ENCODE results near the gene CDK5RAP2. TPM values are rescaled to one million over a fixed set of nuclear protein-coding genes. Genes with fewer than 3 reads are reported as not detected.

CDK5RAP2 gene
- total RNA-seq, 1 experiment from 2014 or later: 56.4 TPM

DNA sequence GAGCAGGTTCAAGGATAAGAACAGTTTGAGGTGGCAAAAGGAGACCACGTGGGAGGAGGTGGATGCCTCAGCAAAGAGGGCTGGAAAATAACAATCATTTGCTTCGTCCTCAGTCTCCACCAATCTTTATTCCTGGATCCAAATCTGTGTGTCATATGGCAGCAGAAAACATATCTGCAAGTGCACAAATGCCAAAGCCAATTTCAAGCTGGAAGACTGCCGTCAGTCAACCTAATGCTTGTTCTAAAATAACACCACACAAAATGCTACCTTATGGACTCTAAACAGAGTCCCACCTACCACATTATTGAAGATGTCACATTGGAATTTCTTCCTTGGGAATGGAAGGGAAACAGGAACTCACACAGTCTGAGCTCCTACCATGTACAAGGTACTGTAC is 129.1 kb downstream of the CDK5RAP2 start:
- Histone ChIP-seq H3K14ac (ENCODE audit: insufficient read depth, low read length) (no peak overlapping the region), H4K20me1 (ENCODE audit: control insufficient read depth, insufficient read depth, insufficient read length) (no peaks in the 10 kb centered on the region), H3K4me2 (ENCODE audit: insufficient read depth, insufficient read length, low read length) (no peak overlapping the region), H3K79me1 (ENCODE audit: insufficient read depth, low read depth, low read length, poor library complexity, severe bottlenecking) (no peaks in the 10 kb centered on the region), H3K79me2 (ENCODE audit: insufficient read depth, low read length) (no peaks in the 10 kb centered on the region), H2BK20ac (ENCODE audit: low read depth, low read length, poor library complexity, severe bottlenecking) (no peak overlapping the region), H3K4ac (ENCODE audit: low read depth, low read length) (no peak overlapping the region), H4K8ac (replicated peaks; ENCODE audit: insufficient read length, low read depth, low read length) (no peak overlapping the region), H3K9me3 (ENCODE audit: control insufficient read depth, low read depth, low read length) (no peaks in the 10 kb centered on the region), H4K91ac (ENCODE audit: insufficient read length, low read depth, low read length) (no peak overlapping the region), H3K4me1 (ENCODE audit: insufficient read depth, low read length) (no peaks in the 10 kb centered on the region), H2BK12ac (ENCODE audit: insufficient read length, low read depth, low read length) (no peak overlapping the region), H3K23me2 (ENCODE audit: insufficient read length, low read depth, low read length, poor library complexity, severe bottlenecking) (no peaks in the 10 kb centered on the region), H2AFZ (ENCODE audit: low read length) (no peak overlapping the region), H3K23ac (ENCODE audit: insufficient read length, low read depth, low read length) (no peak overlapping the region), H3K56ac (ENCODE audit: insufficient read length, low read depth, low read length) (no peak overlapping the region), H2BK120ac (ENCODE audit: low read depth, low read length, poor library complexity, severe bottlenecking) (no peak overlapping the region), H3T11ph (ENCODE audit: low read length) (no peak overlapping the region), H2BK5ac (ENCODE audit: insufficient read length, low read length) (no peak overlapping the region), H2AK5ac (ENCODE audit: insufficient read length, low read length) (no peak overlapping the region), H2BK15ac (ENCODE audit: low read depth, low read length) (no peak overlapping the region), H3K27me3 (ENCODE audit: insufficient read depth, low read length) (no peaks in the 10 kb centered on the region), H3K18ac (ENCODE audit: insufficient read length, low read depth, low read length) (no peak overlapping the region), H3K27ac (ENCODE audit: insufficient read length, low read depth, low read length) (no peak overlapping the region), H4K5ac (ENCODE audit: insufficient read length, low read depth, low read length) (no peak overlapping the region), H3K9ac (ENCODE audit: extremely low read depth, insufficient read length, low read length) (no peak overlapping the region)
- no peaks in the 10 kb centered on the region for H3K9me3 Mint-ChIP-seq
- DNase-seq: no peak
- TF ChIP-seq, protein P1, sequence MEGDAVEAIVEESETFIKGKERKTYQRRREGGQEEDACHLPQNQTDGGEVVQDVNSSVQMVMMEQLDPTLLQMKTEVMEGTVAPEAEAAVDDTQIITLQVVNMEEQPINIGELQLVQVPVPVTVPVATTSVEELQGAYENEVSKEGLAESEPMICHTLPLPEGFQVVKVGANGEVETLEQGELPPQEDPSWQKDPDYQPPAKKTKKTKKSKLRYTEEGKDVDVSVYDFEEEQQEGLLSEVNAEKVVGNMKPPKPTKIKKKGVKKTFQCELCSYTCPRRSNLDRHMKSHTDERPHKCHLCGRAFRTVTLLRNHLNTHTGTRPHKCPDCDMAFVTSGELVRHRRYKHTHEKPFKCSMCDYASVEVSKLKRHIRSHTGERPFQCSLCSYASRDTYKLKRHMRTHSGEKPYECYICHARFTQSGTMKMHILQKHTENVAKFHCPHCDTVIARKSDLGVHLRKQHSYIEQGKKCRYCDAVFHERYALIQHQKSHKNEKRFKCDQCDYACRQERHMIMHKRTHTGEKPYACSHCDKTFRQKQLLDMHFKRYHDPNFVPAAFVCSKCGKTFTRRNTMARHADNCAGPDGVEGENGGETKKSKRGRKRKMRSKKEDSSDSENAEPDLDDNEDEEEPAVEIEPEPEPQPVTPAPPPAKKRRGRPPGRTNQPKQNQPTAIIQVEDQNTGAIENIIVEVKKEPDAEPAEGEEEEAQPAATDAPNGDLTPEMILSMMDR (conservative IDR thresholded peaks at IDR 0.05): no peak
- peaks cover 17 to 46% (median 26%) of the 10 kb centered on the region in 3 experiments; a peak in 6 of 7 replicates for H3K36me3 Mint-ChIP-seq (ENCODE audit: insufficient read depth in 1 of 3, low read depth in 3 of 3)
- no CpG with 5 or more reads among the region's 3 CpGs for WGBS (ENCODE audit: extremely low coverage, insufficient read length, low lambda C conversion rate)
- H3K27ac Mint-ChIP-seq: no peak overlapping the region
- H3K27me3 Mint-ChIP-seq (ENCODE audit: low read depth): no peaks in the 10 kb centered on the region
- H3K4me3 Mint-ChIP-seq: no peak overlapping the region
- peaks cover 1 to 4% of the 10 kb centered on the region in 2 experiments; a peak in 3 of 4 replicates for H3K4me1 Mint-ChIP-seq

Measured in H9 (cell line).